ENCODE data around the gene FBXO8. TPM values are rescaled to one million over a fixed set of nuclear protein-coding genes. Genes with fewer than 3 reads are reported as not detected.

FBXO8 gene
- total and polyA plus RNA-seq, 2 of the 4 experiments (the other 2 are of a cell fraction), result 11.3 to 25.6 TPM

- Histone ChIP-seq H3K9ac (ENCODE audit: low read depth, low read length) (no peak overlapping the region), H3K23ac (ENCODE audit: low read depth, low read length) (no peak overlapping the region), H3K9me3 (ENCODE audit: control insufficient read depth, insufficient read depth, low read length) (no peaks in the 10 kb centered on the region), H3K4me3 (ENCODE audit: insufficient read depth, low read depth, low read length) (no peak overlapping the region), H3K27me3 (ENCODE audit: control insufficient read depth, insufficient read depth, low read length) (no peaks in the 10 kb centered on the region; the same call in 1 of the 2 replicates), H2BK120ac (ENCODE audit: low read depth, low read length) (no peak overlapping the region), H4K5ac (ENCODE audit: low read depth, low read length) (no peak overlapping the region), H3K56ac (ENCODE audit: extremely low read depth, insufficient read depth, low read length) (no peak overlapping the region), H4K91ac (ENCODE audit: insufficient read depth, low read depth, low read length) (no peak overlapping the region), H3K18ac (ENCODE audit: low read depth, low read length) (no peak overlapping the region), H3K79me1 (ENCODE audit: low read depth in 1 of 2, low read length in 2 of 2) (no peaks in the 10 kb centered on the region), H3K4me1 (ENCODE audit: control insufficient read depth, insufficient read depth, low read length) (no peaks in the 10 kb centered on the region), H3K14ac (replicated peaks; ENCODE audit: low read depth, low read length) (no peak overlapping the region), H3K27ac (ENCODE audit: insufficient read depth, low read length) (no peak overlapping the region), H3K4ac (ENCODE audit: low read depth, low read length) (no peak overlapping the region), H3K9me1 (ENCODE audit: insufficient read depth, low read length) (no peaks in the 10 kb centered on the region), H2BK15ac (ENCODE audit: low read depth, low read length) (no peak overlapping the region), H3K36me3 (ENCODE audit: control insufficient read depth, insufficient read depth, low read length) (no peaks in the 10 kb centered on the region), H2BK20ac (ENCODE audit: low read depth, low read length) (no peak overlapping the region), H4K20me1 (ENCODE audit: insufficient read depth, low read length) (no peaks in the 10 kb centered on the region), H2AK9ac (replicated peaks; ENCODE audit: low read depth, low read length, poor library complexity) (no peak overlapping the region), H2AFZ (replicated peaks; ENCODE audit: low read length, poor library complexity) (no peak overlapping the region), H2AK5ac (ENCODE audit: low read depth, low read length) (no peak overlapping the region), H2BK5ac (ENCODE audit: low read depth, low read length, poor library complexity, severe bottlenecking) (no peak overlapping the region), H3K4me2 (ENCODE audit: low read depth, low read length) (no peak overlapping the region), H4K8ac (ENCODE audit: low read depth in 2 of 2, low read length in 2 of 2) (no peak overlapping the region)
- in situ Hi-C loops (cut with MboI; ENCODE audit: low sequenced_read_pairs), result no loop called here
- ATAC-seq (ENCODE audit: low read depth) (no peak), DNase-seq (peak; percentile 7)
- TF ChIP-seq CEBPB (IDR thresholded peaks at IDR 0.05; ENCODE audit: low read depth, low read length) (no peak), RAD21 (IDR thresholded peaks at IDR 0.05; ENCODE audit: low read length) (no peak), POLR2A (IDR thresholded peaks at IDR 0.05; ENCODE audit: low read depth, low read length) (no peak), MAFK (IDR thresholded peaks at IDR 0.05; ENCODE audit: low read depth, low read length) (no peak), MXI1 (IDR thresholded peaks at IDR 0.05; ENCODE audit: borderline replicate concordance, low read depth, low read length) (no peak), USF2 (IDR thresholded peaks at IDR 0.05; ENCODE audit: low read depth, low read length) (no peak), CHD1 (IDR thresholded peaks at IDR 0.05; ENCODE audit: low read depth, low read length) (no peak), RFX5 (IDR thresholded peaks at IDR 0.05; ENCODE audit: low read depth, low read length) (no peak), ELK1 (IDR thresholded peaks at IDR 0.05; ENCODE audit: borderline replicate concordance, low read depth, low read length) (no peak), MAZ (IDR thresholded peaks at IDR 0.05; ENCODE audit: borderline replicate concordance, low read depth, low read length) (no peak), RCOR1 (IDR thresholded peaks at IDR 0.05; ENCODE audit: insufficient replicate concordance, low read length) (no peak), FOS (IDR thresholded peaks at IDR 0.05; ENCODE audit: low read depth, low read length) (no peak), BHLHE40 (IDR thresholded peaks at IDR 0.05; ENCODE audit: low read depth, low read length) (no peak), NFE2L2 (IDR thresholded peaks at IDR 0.05; ENCODE audit: low read depth, low read length) (no peak)
- no TSS peak for BruUV-seq (replicated peaks)
- intact Hi-C loops (cut with micrococcal nuclease), result no loop called here
- no CpG with 5 or more reads among the region's 4 CpGs for WGBS, 2 experiments (ENCODE audit: extremely low coverage in 2 of 2, insufficient read length in 1 of 2)
- ChIA-PET POLR2A (ENCODE audit: unreplicated experiment) (no interaction called here), CTCF (interaction anchor here (1.0 kb wide), 1 partner anchor 21 kb away, joined by 3 read pairs; no protein-coding TSS in a partner anchor)
- dilution Hi-C loops (cut with HindIII; ENCODE audit: low sequenced_read_pairs, unreplicated experiment), result no loop called here
Observed at GRCh38 chr4:174193438-174194374, 89.8 kb downstream of the FBXO8 start.
